CD14-positive monocyte (primary cell): ENCODE measurements around the gene EPHA6. TPM values are rescaled to one million over a fixed set of nuclear protein-coding genes. Genes with fewer than 3 reads are reported as not detected.
"Not testable (repeated sequence)": the region's sequence is repeated elsewhere in the genome, so short reads cannot be mapped to it uniquely, and the experiment has no call there.

Experiments used
- DNase-seq, 3 donors: peaks; one replicate each; pipeline ENCODE4 v3.0.0-alpha.2; 2011 to 2022
- H2AFZ ChIP-seq: 2 replicates; pipeline ENCODE4 v1.6.0; 2012; ENCODE audit warnings: mild to moderate bottlenecking, low read depth, low read length, inconsistent platforms; ENCODE audit not compliant: insufficient read depth, poor library complexity, severe bottlenecking
- H3K27ac ChIP-seq, 2 donors: 1 replicate in 1 of 2; 2 replicates in 1 of 2; pipeline ENCODE4 v1.5.1; 2012 to 2013; ENCODE audit warnings: low read length in 2 of 2, control low read depth in 1 of 2, inconsistent platforms in 1 of 2, low read depth in 1 of 2, mild to moderate bottlenecking in 1 of 2
- H3K27me3 ChIP-seq, 2 donors: one replicate each; pipeline versions ENCODE4 v1.6.0 to v1.6.1; 2011 to 2013; ENCODE audit warnings: low read length in 2 of 2; ENCODE audit not compliant: control insufficient read depth in 2 of 2, insufficient read depth in 2 of 2
- H3K36me3 ChIP-seq, 2 donors: replicated peaks in 1 of 2; 1 replicate in 1 of 2; 2 replicates in 1 of 2; pipeline versions ENCODE4 v1.5.1 to v1.6.1; 2012 to 2013; ENCODE audit warnings: low read length in 2 of 2, control low read depth in 1 of 2, inconsistent platforms in 1 of 2, mild to moderate bottlenecking in 1 of 2; ENCODE audit not compliant: insufficient read depth in 2 of 2, control insufficient read depth in 1 of 2
- H3K4me1 ChIP-seq, 2 donors: 1 replicate in 1 of 2; 2 replicates in 1 of 2; pipeline versions ENCODE4 v1.5.1 to v1.6.1; 2012 to 2013; ENCODE audit warnings: low read length in 2 of 2, control low read depth in 1 of 2, inconsistent platforms in 1 of 2, mild to moderate bottlenecking in 1 of 2, moderate library complexity in 1 of 2; ENCODE audit not compliant: insufficient read depth in 2 of 2, control insufficient read depth in 1 of 2
- H3K4me2 ChIP-seq: replicated peaks from 2 replicates; pipeline ENCODE3; 2012; ENCODE audit warnings: low read length, moderate library complexity, mild to moderate bottlenecking; ENCODE audit not compliant: poor library complexity, severe bottlenecking; ENCODE audit errors: extremely low read depth
- H3K4me3 ChIP-seq, 3 experiments: fragments of 200-600 bp in 1 of 3; sonication (generic) in 1 of 3; replicated peaks in 1 of 3; 1 replicate in 2 of 3; 2 replicates in 1 of 3; pipeline ENCODE4 v1.5.1; 2011 to 2013; ENCODE audit warnings: low read length in 3 of 3, mild to moderate bottlenecking in 3 of 3, control low read depth in 2 of 3, low read depth in 2 of 3, inconsistent platforms in 1 of 3, moderate library complexity in 1 of 3
- H3K79me2 ChIP-seq: 2 replicates; pipeline ENCODE4 v1.6.0; 2012; ENCODE audit warnings: mild to moderate bottlenecking, control low read depth, inconsistent platforms, low read length, moderate library complexity; ENCODE audit not compliant: insufficient read depth
- H3K9ac ChIP-seq: 2 replicates; pipeline ENCODE4 v1.6.0; 2017; ENCODE audit warnings: low read length, mild to moderate bottlenecking; ENCODE audit not compliant: insufficient read depth, poor library complexity, severe bottlenecking
- H3K9me3 ChIP-seq, 2 donors: replicated peaks in 1 of 2; 1 replicate in 1 of 2; 2 replicates in 1 of 2; pipeline versions ENCODE4 v1.5.1 to v1.6.1; 2012 to 2013; ENCODE audit warnings: low read length in 2 of 2, control low read depth in 1 of 2; ENCODE audit not compliant: control insufficient read depth in 1 of 2, insufficient read depth in 1 of 2
- H4K20me1 ChIP-seq: 2 replicates; pipeline ENCODE4 v1.6.0; 2012; ENCODE audit warnings: mild to moderate bottlenecking, low read length, control low read depth, moderate library complexity; ENCODE audit not compliant: insufficient read depth
- H3K27ac Mint-ChIP-seq, 7 donors: one replicate each; pipeline ENCODE4 v1.8.0; 2020; ENCODE audit warnings: mild to moderate bottlenecking in 7 of 7, mixed read lengths in 7 of 7, moderate library complexity in 6 of 7, inconsistent platforms in 2 of 7
- H3K27me3 Mint-ChIP-seq, 3 donors: one replicate each; pipeline ENCODE4 v1.8.0; 2021 to 2022; ENCODE audit warnings: low read depth in 3 of 3, mild to moderate bottlenecking in 3 of 3, mixed read lengths in 3 of 3, moderate library complexity in 3 of 3, inconsistent platforms in 1 of 3
- H3K36me3 Mint-ChIP-seq, 2 donors: one replicate each; pipeline ENCODE4 v1.8.0; 2020; ENCODE audit warnings: mixed read lengths in 2 of 2, inconsistent platforms in 1 of 2, mild to moderate bottlenecking in 1 of 2
- H3K4me1 Mint-ChIP-seq: one replicate; pipeline ENCODE4 v1.8.0; 2020; ENCODE audit warnings: mild to moderate bottlenecking, mixed read lengths
- H3K4me3 Mint-ChIP-seq, 2 donors: one replicate each; pipeline ENCODE4 v1.8.0; 2020; ENCODE audit warnings: mild to moderate bottlenecking in 2 of 2, mixed read lengths in 2 of 2, moderate library complexity in 1 of 2
- H3K9me3 Mint-ChIP-seq, 7 donors: one replicate each; pipeline ENCODE4 v1.8.0; 2020 to 2022; ENCODE audit warnings: mixed read lengths in 7 of 7, mild to moderate bottlenecking in 6 of 7, moderate library complexity in 6 of 7, inconsistent platforms in 2 of 7
- WGBS: methylation state at CpG from one replicate; pipeline ENCODE4 v1.1.5; 2013; ENCODE audit warnings: missing lambda C conversion rate; ENCODE audit not compliant: insufficient coverage; 5-methylcytosine and 5-hydroxymethylcytosine counted together
- intact Hi-C, 2 donors: fragments of 100-400 bp; cut with micrococcal nuclease; formaldehyde crosslinking; loops; one replicate each; pipeline versions ENCODE4 v1.15.0 to v1.15.1; 2023
- polyA plus RNA-seq, 3 donors: library from polyadenylated mRNA; depleted of rRNA in 1 of 3; unstranded in 2 of 3; stranded (reverse) in 1 of 3; fragments of 300-500 nt in 2 of 3; fragments of >200 nt in 1 of 3; fragmentation: Illumina TruSeq in 2 of 3; gene quantifications; 1 replicate in 2 of 3; 2 replicates in 1 of 3; pipeline ENCODE4 v1.2.3, GENCODE V29; 2012 to 2021
- TF ChIP-seq, protein P1 (sequence below): fragments of 200-600 bp; IDR thresholded peaks from one replicate; pipeline ENCODE4 v1.8.0; 2022; ENCODE audit warnings: antibody characterized with exemption, mild to moderate bottlenecking

EPHA6 gene
- polyA plus RNA-seq, 3 donors = not detected

DNA sequence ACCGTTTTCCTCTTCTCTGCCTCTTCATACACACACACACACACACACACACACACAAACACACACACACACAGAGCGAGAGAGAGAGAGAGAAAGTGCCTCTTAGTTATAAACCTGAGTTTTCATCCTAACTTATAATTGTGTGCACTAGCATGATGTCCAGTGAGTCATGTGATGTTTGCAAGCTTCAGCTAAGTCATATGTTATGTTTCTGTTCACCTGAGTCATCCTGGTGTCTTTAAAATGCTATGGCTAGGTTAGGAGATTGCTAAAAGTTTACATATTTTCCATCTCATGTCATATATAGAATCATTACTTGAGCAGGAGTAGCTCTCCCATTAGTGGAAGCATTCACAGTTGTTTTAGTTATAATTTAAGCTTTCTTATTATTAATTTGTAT is 155.8 kb downstream of the EPHA6 start:
- no peaks in the 10 kb centered on the region for H4K20me1 ChIP-seq
- TF ChIP-seq, protein P1, sequence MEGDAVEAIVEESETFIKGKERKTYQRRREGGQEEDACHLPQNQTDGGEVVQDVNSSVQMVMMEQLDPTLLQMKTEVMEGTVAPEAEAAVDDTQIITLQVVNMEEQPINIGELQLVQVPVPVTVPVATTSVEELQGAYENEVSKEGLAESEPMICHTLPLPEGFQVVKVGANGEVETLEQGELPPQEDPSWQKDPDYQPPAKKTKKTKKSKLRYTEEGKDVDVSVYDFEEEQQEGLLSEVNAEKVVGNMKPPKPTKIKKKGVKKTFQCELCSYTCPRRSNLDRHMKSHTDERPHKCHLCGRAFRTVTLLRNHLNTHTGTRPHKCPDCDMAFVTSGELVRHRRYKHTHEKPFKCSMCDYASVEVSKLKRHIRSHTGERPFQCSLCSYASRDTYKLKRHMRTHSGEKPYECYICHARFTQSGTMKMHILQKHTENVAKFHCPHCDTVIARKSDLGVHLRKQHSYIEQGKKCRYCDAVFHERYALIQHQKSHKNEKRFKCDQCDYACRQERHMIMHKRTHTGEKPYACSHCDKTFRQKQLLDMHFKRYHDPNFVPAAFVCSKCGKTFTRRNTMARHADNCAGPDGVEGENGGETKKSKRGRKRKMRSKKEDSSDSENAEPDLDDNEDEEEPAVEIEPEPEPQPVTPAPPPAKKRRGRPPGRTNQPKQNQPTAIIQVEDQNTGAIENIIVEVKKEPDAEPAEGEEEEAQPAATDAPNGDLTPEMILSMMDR = no peak
- no peak overlapping the region for H3K4me3 Mint-ChIP-seq
- no peak overlapping the region for H2AFZ ChIP-seq
- H3K27ac ChIP-seq = no peak overlapping the region
- no peak overlapping the region for H3K9ac ChIP-seq
- WGBS = no CpG with 5 or more reads among the region's 2 CpGs
- no peaks in the 10 kb centered on the region for H3K9me3 Mint-ChIP-seq
- H3K79me2 ChIP-seq = no peaks in the 10 kb centered on the region
- no peaks in the 10 kb centered on the region for H3K9me3 ChIP-seq
- H3K27ac Mint-ChIP-seq = no peak overlapping the region
- no peaks in the 10 kb centered on the region for H3K36me3 Mint-ChIP-seq
- no peaks in the 10 kb centered on the region for H3K36me3 ChIP-seq
- no peaks in the 10 kb centered on the region for H3K4me1 ChIP-seq
- H3K4me3 ChIP-seq = no peak overlapping the region
- no peak for DNase-seq
- H3K27me3 Mint-ChIP-seq = no peaks in the 10 kb centered on the region
- H3K4me1 Mint-ChIP-seq = no peaks in the 10 kb centered on the region
- no peak overlapping the region for H3K4me2 ChIP-seq
- intact Hi-C loops = no loop called here
- H3K27me3 ChIP-seq = no peaks in the 10 kb centered on the region

DNA sequence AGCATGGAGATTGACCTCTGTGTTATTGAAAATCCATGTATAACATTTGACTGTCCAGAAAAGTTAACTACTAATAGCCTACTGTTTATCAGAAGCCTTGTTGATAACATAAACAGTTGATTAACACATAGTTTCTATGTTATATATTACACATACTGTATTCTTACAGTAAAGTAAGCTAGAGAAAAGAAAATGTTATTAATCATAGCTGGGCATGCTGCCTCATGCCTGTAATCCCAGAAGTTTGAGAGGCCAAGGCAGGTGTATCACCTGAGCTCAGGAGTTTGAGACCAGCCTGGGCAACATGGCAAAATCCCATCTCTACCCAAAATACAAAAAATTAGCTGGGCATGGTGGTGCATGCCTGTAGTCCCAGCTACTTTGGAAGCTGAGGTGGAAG is 163.3 kb downstream of the EPHA6 start:
- H2AFZ ChIP-seq = no peak overlapping the region
- no peak overlapping the region for H3K27ac Mint-ChIP-seq
- no peak for DNase-seq

DNA sequence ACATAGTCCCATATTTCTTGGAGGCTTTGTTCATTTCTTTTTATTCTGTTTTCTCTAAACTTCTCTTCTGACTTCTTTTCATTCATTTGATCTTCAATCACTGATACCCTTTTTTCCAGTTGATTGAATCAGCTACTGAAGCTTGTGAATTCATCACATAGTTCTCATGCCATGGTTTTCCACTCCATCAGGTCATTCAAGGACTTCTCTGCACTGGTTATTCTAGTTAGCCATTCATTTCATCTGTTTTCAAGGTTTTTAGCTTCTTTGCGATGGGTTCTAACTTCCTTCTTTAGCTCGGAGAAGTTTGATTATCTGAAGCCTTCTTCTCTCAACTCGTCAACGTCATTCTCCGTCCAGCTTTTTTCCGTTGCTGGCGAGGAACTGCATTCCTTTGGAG is 169.3 kb downstream of the EPHA6 start:
- H3K27ac ChIP-seq, H2AFZ ChIP-seq, H3K9ac ChIP-seq, DNase-seq, H3K27ac Mint-ChIP-seq, H3K27me3 Mint-ChIP-seq, H4K20me1 ChIP-seq, H3K4me1 Mint-ChIP-seq, H3K4me1 ChIP-seq, intact Hi-C loops, H3K36me3 ChIP-seq, H3K4me2 ChIP-seq, H3K79me2 ChIP-seq, H3K4me3 ChIP-seq, H3K4me3 Mint-ChIP-seq, H3K36me3 Mint-ChIP-seq, H3K27me3 ChIP-seq: not testable (repeated sequence)
- WGBS = no CpG with 5 or more reads among the region's 7 CpGs
- H3K9me3 ChIP-seq = peaks cover 9 to 17% of the 10 kb centered on the region in 2 donors
- peaks cover 0 to 12% (median 4%) of the 10 kb centered on the region in 7 donors for H3K9me3 Mint-ChIP-seq

More for the DNA sequence above, 163.3 kb downstream of the EPHA6 start:
- Histone ChIP-seq H3K9me3 (no peaks in the 10 kb centered on the region), H3K4me1 (no peaks in the 10 kb centered on the region), H3K27me3 (no peaks in the 10 kb centered on the region), H3K4me2 (no peak overlapping the region), H4K20me1 (no peaks in the 10 kb centered on the region), H3K79me2 (no peaks in the 10 kb centered on the region), H3K9ac (no peak overlapping the region), H3K36me3 (no peaks in the 10 kb centered on the region), H3K4me3 (no peak overlapping the region), H3K27ac (no peak overlapping the region)
- H3K36me3 Mint-ChIP-seq = no peaks in the 10 kb centered on the region
- H3K27me3 Mint-ChIP-seq = no peaks in the 10 kb centered on the region
- peaks cover 0 to 3% (median 0%) of the 10 kb centered on the region in 7 donors for H3K9me3 Mint-ChIP-seq
- no peaks in the 10 kb centered on the region for H3K4me1 Mint-ChIP-seq
- intact Hi-C loops = no loop called here
- H3K4me3 Mint-ChIP-seq = no peak overlapping the region
- TF ChIP-seq, protein P1 = no peak
